T47D (cell line): ENCODE results near the gene RAB11FIP5.
A peak's percentile ranks its signal among the peaks of the same experiment; 100 is the strongest.
"Not testable (repeated sequence)": the region's sequence is repeated elsewhere in the genome, so short reads cannot be mapped to it uniquely, and the experiment has no call there.

ENCODE experiments used
- DNase-seq, 2 experiments: peaks; one replicate each; pipeline versions ENCODE4 v3.0.0 to v3.0.0-alpha.2; 2011 to 2012; ENCODE audit warnings: low read depth in 1 of 2, low spot score in 1 of 2
- JUND ChIP-seq: IDR thresholded peaks from 2 replicates; pipeline ENCODE4 v1.6.1; 2012; ENCODE audit warnings: low read depth
- in situ Hi-C: cut with HindIII; loops from 2 replicates; pipeline ENCODE4 v1.10.0; 2016; ENCODE audit warnings: low sequenced_read_pairs, low pct_unique_long_range_greater_than_20kb

The RAB11FIP5 gene

GRCh38 chr2:73112913-73113854 is at the start of gene RAB11FIP5:
Gene RAB11FIP5 (minus strand): TSS chr2:73112948. CDS start chr2:73112777, 171 bp downstream.
- DNase-seq, result peak; percentile 60 to 79
- no peak for TF ChIP-seq JUND

GRCh38 chr2:73156539-73157124 is 43.9 kb upstream of the RAB11FIP5 start:
- in situ Hi-C loops, result no loop called here
- TF ChIP-seq JUND, result no peak
- peak in 1 of 2 experiments; percentile 46 for DNase-seq

More at GRCh38 chr2:73112913-73113854, at the start of gene RAB11FIP5:
- in situ Hi-C loops, result no loop called here

- no peak for DNase-seq
- no peak for TF ChIP-seq JUND
- in situ Hi-C loops, result no loop called here
These were observed 30.2 kb upstream of the RAB11FIP5 start for GRCh38 chr2:73142937-73143336.

- DNase-seq, result no peak
- in situ Hi-C loops, result no loop called here
- no peak for TF ChIP-seq JUND
These were observed 29.1 kb upstream of the RAB11FIP5 start for GRCh38 chr2:73141896-73142295.

GRCh38 chr2:73135236-73135635 is 22.5 kb upstream of the RAB11FIP5 start:
- TF ChIP-seq JUND, result no peak
- no peak for DNase-seq
- in situ Hi-C loops, result no loop called here

- no peak for DNase-seq
- in situ Hi-C loops, result no loop called here
- no peak for TF ChIP-seq JUND
These were observed 21.7 kb upstream of the RAB11FIP5 start for GRCh38 chr2:73134471-73134870.

- no peak for DNase-seq
- TF ChIP-seq JUND, result no peak
- in situ Hi-C loops, result no loop called here
These were observed 20.9 kb upstream of the RAB11FIP5 start for GRCh38 chr2:73133566-73134197.

GRCh38 chr2:73131807-73132206 is 19.1 kb upstream of the RAB11FIP5 start:
- DNase-seq, result no peak
- in situ Hi-C loops, result no loop called here

GRCh38 chr2:73130790-73131189 is 18.0 kb upstream of the RAB11FIP5 start:
- in situ Hi-C loops, result no loop called here
- no peak for TF ChIP-seq JUND
- no peak for DNase-seq

More at GRCh38 chr2:73131807-73132206, 19.1 kb upstream of the RAB11FIP5 start:
- no peak for TF ChIP-seq JUND

- DNase-seq, result no peak
- no peak for TF ChIP-seq JUND
- in situ Hi-C loops, result no loop called here
These were observed 16.2 kb upstream of the RAB11FIP5 start for GRCh38 chr2:73128841-73129535.

GRCh38 chr2:73122536-73122935 is 9.8 kb upstream of the RAB11FIP5 start:
- TF ChIP-seq JUND, result no peak
- DNase-seq, result no peak
- in situ Hi-C loops, result no loop called here

- DNase-seq, in situ Hi-C loops: not testable (repeated sequence)
These were observed 7.0 kb upstream of the RAB11FIP5 start for GRCh38 chr2:73119611-73120239.
